Fibroblast of pulmonary artery (primary cell): Measurements from ENCODE around the gene FMOD.

Source experiments
- DNase-seq: peaks from one replicate; pipeline ENCODE4 v3.0.0-alpha.2; 2010; ENCODE audit warnings: low read depth
- H3K4me3 ChIP-seq: replicated peaks from 2 replicates; pipeline ENCODE4 v1.5.1; 2011; ENCODE audit warnings: low read depth, mild to moderate bottlenecking, control low read depth, low read length, moderate library complexity
- CTCF ChIP-seq: IDR thresholded peaks from 2 replicates; pipeline ENCODE4 v1.5.1; 2011; ENCODE audit warnings: mild to moderate bottlenecking, control low read depth, low read length, inconsistent platforms; ENCODE audit errors: missing control alignments

The FMOD gene

GRCh38 chr1:203291201-203292096, 59.5 kb downstream of the FMOD start:
- DNase-seq: no peak
- no peak overlapping the region for H3K4me3 ChIP-seq
- no peak for TF ChIP-seq CTCF
